Mesothelial cell of epicardium (in vitro differentiated cells): ENCODE data around the gene DNAJB8. TPM values are rescaled to one million over a fixed set of nuclear protein-coding genes. Genes with fewer than 3 reads are reported as not detected.
A peak's percentile ranks its signal among the peaks of the same experiment; 100 is the strongest.

Experiments used
- DNase-seq, 2 experiments: peaks; one replicate each; pipeline ENCODE4 v3.0.0; 2021; ENCODE audit warnings: low spot score in 2 of 2; ENCODE audit not compliant: unreplicated experiment in 2 of 2
- H3K27ac Mint-ChIP-seq: 2 replicates; pipeline ENCODE4 v1.8.0; 2021; ENCODE audit warnings: mixed read lengths
- H3K27me3 Mint-ChIP-seq: 2 replicates; pipeline ENCODE4 v1.8.0; 2021; ENCODE audit warnings: low read depth, mixed read lengths
- H3K36me3 Mint-ChIP-seq: 2 replicates; pipeline ENCODE4 v1.8.0; 2021; ENCODE audit warnings: mixed read lengths
- H3K4me1 Mint-ChIP-seq: 2 replicates; pipeline ENCODE4 v1.8.0; 2021; ENCODE audit warnings: mixed read lengths
- H3K4me3 Mint-ChIP-seq: 2 replicates; pipeline ENCODE4 v1.8.0; 2021; ENCODE audit warnings: mild to moderate bottlenecking, moderate library complexity, mixed read lengths
- H3K9me3 Mint-ChIP-seq: 2 replicates; pipeline ENCODE4 v1.8.0; 2021; ENCODE audit warnings: mixed read lengths
- total RNA-seq: library from RNA; stranded (reverse); gene quantifications from 3 replicates; pipeline ENCODE4 v1.2.1, GENCODE V29; 2021
- TF ChIP-seq, protein P1 (sequence below): fragments of 200-600 bp; sonication (generic); IDR thresholded peaks from one replicate; pipeline ENCODE4 v1.5.0; 2021; ENCODE audit warnings: antibody characterized with exemption; ENCODE audit not compliant: unreplicated experiment

DNAJB8 gene
- total RNA-seq, 1 donor from 2014 or later = not detected

DNA sequence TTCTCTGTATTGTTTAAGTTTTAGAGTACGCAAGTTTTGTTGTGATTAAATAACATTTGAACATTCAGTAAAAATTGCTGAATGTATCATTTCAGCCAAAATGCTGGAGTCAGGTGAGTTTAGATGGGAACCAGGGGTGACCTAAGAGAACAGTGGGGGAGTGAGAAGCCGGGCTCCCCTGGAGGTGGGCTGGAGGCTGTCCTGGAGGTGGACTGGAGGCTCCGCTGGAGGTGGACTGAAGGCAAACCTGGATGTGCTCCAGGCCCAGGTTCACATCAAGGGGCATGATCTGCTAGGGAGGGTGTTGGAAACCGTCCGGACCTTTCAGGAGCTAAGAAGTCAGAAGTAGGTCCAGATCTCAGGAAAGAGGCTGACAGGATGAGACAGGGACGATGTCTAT is 23.7 kb downstream of the DNAJB8 start:
- H3K9me3 Mint-ChIP-seq = peaks cover 13% of the 10 kb centered on the region
- peaks cover 3% of the 10 kb centered on the region for H3K27me3 Mint-ChIP-seq
- no peak for DNase-seq
- no peak overlapping the region for H3K27ac Mint-ChIP-seq
- H3K4me1 Mint-ChIP-seq = no peaks in the 10 kb centered on the region
- H3K36me3 Mint-ChIP-seq = no peaks in the 10 kb centered on the region
- TF ChIP-seq, protein P1, sequence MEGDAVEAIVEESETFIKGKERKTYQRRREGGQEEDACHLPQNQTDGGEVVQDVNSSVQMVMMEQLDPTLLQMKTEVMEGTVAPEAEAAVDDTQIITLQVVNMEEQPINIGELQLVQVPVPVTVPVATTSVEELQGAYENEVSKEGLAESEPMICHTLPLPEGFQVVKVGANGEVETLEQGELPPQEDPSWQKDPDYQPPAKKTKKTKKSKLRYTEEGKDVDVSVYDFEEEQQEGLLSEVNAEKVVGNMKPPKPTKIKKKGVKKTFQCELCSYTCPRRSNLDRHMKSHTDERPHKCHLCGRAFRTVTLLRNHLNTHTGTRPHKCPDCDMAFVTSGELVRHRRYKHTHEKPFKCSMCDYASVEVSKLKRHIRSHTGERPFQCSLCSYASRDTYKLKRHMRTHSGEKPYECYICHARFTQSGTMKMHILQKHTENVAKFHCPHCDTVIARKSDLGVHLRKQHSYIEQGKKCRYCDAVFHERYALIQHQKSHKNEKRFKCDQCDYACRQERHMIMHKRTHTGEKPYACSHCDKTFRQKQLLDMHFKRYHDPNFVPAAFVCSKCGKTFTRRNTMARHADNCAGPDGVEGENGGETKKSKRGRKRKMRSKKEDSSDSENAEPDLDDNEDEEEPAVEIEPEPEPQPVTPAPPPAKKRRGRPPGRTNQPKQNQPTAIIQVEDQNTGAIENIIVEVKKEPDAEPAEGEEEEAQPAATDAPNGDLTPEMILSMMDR = no peak
- H3K4me3 Mint-ChIP-seq = no peak overlapping the region

DNA sequence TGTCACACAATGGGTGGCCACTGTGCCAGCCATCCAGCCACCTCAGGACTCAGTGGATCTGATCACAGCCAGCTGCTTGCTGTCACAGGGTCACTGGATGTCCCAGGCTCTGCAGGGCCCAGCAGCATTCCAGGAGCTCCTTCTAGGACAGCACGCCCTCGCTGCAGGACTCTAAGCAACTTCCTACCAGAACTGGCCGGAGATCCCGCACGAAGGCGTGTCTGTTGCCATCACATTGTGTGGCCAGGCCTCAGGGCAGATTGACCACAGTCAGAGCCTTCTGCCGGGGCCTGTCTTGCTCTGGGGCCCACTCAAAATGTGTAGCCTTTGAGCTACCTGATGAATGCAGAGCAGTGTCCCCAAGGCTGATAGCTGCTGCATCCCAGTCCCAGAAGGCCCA is 24.6 kb downstream of the DNAJB8 start:
- TF ChIP-seq, protein P1 = no peak
- DNase-seq = no peak
- Mint-ChIP-seq H3K27me3 (peaks cover 3% of the 10 kb centered on the region), H3K4me1 (no peaks in the 10 kb centered on the region), H3K9me3 (peaks cover 15% of the 10 kb centered on the region), H3K36me3 (no peaks in the 10 kb centered on the region), H3K4me3 (no peak overlapping the region), H3K27ac (no peak overlapping the region)

DNA sequence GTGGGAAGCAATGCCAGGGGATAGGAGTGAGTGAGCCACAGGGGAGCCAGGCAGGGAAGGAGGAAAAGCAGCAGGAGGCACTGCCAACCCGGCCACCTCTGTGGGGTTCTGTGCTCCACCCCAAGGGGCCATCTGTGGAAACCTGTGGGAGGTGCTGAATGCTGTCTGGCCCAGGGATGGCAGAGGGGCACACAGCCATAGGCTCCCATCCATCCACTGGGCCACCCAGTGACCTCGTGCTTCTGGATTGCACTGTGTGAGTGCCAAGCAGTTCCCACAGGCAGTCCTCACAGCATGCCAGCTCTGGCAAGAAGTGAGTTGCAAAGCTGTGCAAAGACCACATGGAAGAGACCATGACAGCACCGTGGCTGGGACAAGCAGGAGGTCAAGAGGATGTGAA is 27.5 kb downstream of the DNAJB8 start:
- TF ChIP-seq, protein P1 = no peak
- H3K4me3 Mint-ChIP-seq = no peak overlapping the region
- peaks cover 12% of the 10 kb centered on the region for H3K9me3 Mint-ChIP-seq
- H3K4me1 Mint-ChIP-seq = peaks cover 13% of the 10 kb centered on the region
- peaks cover 3% of the 10 kb centered on the region for H3K27me3 Mint-ChIP-seq
- no peak overlapping the region for H3K27ac Mint-ChIP-seq
- no peaks in the 10 kb centered on the region for H3K36me3 Mint-ChIP-seq
- DNase-seq = no peak

DNA sequence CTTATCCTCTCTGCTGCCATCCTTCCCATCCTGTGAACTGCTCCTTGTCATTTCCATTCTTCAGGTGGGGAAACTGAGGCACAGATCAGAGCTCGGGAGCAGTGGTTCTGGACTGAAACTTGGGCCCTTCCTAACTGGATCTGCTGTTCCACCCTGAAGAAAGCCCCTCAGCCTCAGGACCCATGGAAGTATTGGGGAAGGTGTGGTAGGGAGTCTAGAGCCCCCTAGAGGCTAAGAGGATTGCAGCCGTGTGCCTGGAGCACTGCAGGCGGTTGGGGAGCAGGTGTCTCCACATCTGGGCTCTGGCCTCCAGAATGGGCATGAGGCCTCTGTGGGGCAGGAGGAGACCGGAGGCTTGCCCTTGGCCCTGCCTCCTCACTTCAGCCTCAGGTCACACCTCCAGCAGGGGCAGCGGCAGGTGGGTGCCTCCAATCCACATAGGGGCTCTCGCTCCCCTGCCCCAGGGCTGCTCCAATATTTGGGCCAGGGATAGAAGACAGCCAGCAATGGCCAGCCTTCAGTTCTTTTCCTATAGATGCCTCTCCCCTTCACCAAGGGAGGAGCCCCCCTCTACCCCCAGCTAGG is 28.1 kb downstream of the DNAJB8 start:
- peaks cover 18% of the 10 kb centered on the region for H3K4me1 Mint-ChIP-seq
- TF ChIP-seq, protein P1 = no peak
- no peak overlapping the region for H3K27ac Mint-ChIP-seq
- peaks cover 12% of the 10 kb centered on the region for H3K9me3 Mint-ChIP-seq
- no peak for DNase-seq
- no peaks in the 10 kb centered on the region for H3K36me3 Mint-ChIP-seq
- H3K27me3 Mint-ChIP-seq = peaks cover 5% of the 10 kb centered on the region
- H3K4me3 Mint-ChIP-seq = no peak overlapping the region

DNA sequence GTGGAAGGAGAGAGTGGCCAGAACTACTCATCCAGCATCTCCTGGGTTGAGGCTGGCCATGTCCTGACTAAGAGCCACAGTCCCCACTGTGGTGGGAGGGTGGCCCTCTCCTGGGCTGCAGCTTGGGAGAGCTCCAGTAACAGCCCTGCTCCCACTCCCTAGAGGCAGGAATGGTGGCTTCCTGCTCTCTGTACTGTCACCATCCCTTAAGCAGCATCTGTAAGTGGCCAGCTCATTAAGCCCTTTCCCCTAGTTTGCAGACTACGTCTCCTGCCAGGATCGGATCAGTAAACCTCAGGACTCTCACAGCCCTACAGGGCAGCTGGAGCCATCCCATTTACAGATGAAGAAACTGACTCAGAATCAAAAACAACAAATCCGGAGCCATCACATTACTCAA is 30.5 kb downstream of the DNAJB8 start:
- TF ChIP-seq, protein P1 = no peak
- H3K4me3 Mint-ChIP-seq = no peak overlapping the region
- peaks cover 17% of the 10 kb centered on the region for H3K27me3 Mint-ChIP-seq
- no peaks in the 10 kb centered on the region for H3K36me3 Mint-ChIP-seq
- peak overlapping the region; percentile 74 for H3K27ac Mint-ChIP-seq
- peaks cover 12% of the 10 kb centered on the region for H3K9me3 Mint-ChIP-seq
- DNase-seq = no peak
- H3K4me1 Mint-ChIP-seq = peaks cover 29% of the 10 kb centered on the region

DNA sequence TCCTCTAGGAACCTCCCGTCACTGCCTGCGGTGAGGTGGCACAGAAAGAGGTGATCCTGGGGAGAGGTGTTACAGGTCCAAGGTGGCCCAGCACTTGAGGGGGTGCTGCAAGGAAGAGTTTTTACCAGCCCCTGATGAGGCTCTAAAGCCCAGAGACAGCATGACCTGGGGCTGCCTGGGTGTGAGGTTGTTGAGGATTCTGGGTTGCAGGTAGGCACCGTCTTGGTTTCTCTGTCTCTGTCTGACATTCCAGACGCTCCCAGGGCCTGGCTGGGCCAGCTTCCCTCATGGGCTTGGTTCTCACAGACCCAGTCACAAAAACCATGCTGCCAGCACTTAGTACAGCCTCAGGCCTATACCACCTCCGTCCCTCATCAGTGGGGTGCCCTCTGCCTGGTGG is 31.1 kb downstream of the DNAJB8 start:
- DNase-seq = no peak
- H3K27me3 Mint-ChIP-seq = peaks cover 18% of the 10 kb centered on the region
- TF ChIP-seq, protein P1 = no peak
- H3K36me3 Mint-ChIP-seq = no peaks in the 10 kb centered on the region
- H3K9me3 Mint-ChIP-seq = peaks cover 12% of the 10 kb centered on the region
- peaks cover 29% of the 10 kb centered on the region for H3K4me1 Mint-ChIP-seq
- H3K4me3 Mint-ChIP-seq = no peak overlapping the region
- peak overlapping the region; percentile 74 for H3K27ac Mint-ChIP-seq
